GM18861 (cell line): ENCODE measurements around the gene SLC2A14.
A peak's percentile ranks its signal among the peaks of the same experiment; 100 is the strongest.
"Not testable (repeated sequence)": the region's sequence is repeated elsewhere in the genome, so short reads cannot be mapped to it uniquely, and the experiment has no call there.

Experiments
- ATAC-seq: cut with Tn5 transposase; IDR thresholded peaks from one replicate; pipeline ENCODE4 v1.9.1; 2021; ENCODE audit not compliant: unreplicated experiment

Gene SLC2A14

DNA sequence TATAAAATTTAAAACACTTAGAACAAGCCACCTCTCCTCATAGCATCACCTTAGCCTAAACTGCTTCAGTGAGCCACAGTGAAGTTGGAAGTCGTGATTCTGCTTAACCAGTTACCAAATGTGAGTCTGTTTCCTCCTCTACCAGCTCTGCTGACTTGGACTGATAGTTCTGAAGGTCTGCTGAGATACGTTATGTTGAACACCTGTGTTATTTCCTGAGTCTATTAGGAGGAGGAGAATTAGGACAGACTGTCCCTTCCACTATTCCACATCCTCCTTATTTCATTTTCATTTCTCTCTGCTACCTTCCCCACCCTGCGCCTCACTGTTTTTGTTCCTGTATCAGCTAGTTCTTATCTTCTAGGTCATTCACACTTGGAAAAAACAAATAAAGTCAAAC lies 2.4 kb downstream of the SLC2A14 start:
- ATAC-seq, result no peak

DNA sequence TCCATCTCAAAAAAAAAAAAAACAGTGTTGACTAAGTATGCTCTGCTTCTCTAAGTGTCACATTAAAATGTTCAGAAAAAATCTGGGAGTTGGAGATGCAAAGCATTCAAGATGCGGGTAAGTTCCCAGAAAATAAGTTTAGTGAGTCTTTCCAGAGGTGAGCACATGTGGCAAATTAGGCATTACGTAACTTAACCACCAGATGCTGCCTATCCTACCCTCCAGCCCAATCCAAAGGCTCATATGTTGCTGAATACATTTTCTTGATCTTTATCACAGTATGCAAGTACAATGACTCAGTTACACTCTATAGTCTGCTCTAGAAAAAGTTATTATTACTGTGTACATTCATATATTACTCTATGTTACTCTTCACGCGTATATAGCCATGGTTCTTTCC lies 3.6 kb downstream of the SLC2A14 start:
- ATAC-seq, result no peak

DNA sequence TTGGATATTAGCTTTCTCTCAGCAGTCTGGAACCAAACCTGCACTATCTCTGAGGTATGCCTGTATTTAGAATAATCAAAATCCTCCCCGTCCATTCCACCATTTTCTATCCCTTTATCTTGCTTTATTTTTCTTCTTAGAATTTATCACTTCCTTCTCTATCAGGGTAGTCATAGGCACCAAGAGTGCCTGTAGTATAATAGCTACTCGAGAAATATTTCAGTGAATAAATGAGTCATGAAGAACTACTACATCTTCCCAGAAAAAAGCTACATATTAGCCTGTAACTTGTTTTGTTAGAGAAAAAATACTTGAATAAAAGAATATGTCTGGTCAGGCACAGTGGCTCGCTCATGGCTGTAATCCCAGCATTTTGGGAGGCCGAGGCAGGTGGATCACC lies 4.3 kb downstream of the SLC2A14 start:
- no peak for ATAC-seq

- no peak for ATAC-seq
Observed at GRCh38 chr12:7864601-7865150, 8.0 kb downstream of the SLC2A14 start.

DNA sequence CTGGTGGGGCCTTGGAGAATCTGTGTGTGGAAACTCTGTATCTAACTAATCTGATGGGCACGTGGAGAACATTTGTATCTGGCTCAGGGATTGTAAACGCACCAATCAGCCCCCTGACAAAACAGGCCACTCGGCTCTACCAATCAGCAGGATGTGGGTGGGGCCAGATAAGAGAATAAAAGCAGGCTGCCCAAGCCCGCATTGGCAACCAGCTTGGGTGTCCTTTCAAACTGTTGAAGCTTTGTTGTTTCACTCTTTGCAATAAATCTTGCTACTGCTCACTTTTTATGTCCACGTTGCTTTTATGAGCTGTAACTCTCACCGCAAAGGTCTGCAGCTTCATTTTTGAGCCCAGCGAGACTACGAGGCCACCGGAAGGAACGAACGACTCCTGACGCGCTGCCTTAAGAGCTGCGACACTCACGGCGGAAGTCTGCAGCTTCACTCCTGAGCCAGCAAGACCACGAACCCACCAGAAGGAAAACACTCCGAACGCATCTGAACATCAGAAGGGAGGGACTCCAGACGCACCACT lies 9.8 kb downstream of the SLC2A14 start:
- not testable (repeated sequence) for ATAC-seq

DNA sequence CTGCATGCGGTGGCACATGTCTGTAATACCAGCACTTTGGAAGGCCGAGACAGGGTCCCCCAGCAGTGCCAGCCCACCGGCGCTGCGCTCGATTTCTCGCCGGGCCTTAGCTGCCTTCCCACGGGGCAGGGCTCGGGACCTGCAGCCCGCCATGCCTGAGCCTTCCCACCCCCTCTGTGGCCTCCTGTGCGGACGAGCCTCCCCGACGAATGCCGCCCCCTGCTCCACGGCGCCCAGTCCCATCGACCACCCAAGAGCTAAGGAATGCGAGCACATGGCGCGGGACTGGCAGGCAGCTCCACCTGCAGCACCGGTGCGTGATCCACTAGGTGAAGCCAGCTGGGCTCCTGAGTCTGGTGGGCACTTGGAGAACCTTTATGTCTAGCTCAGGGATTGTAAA lies 10.4 kb downstream of the SLC2A14 start:
- not testable (repeated sequence) for ATAC-seq

- ATAC-seq, result no peak
Observed at GRCh38 chr12:7859552-7859951, 13.2 kb downstream of the SLC2A14 start.

GRCh38 chr12:7857971-7858370 lies 14.7 kb downstream of the SLC2A14 start:
- ATAC-seq, result no peak

- ATAC-seq, result no peak
Observed at GRCh38 chr12:7856516-7856915, 16.2 kb downstream of the SLC2A14 start.

DNA sequence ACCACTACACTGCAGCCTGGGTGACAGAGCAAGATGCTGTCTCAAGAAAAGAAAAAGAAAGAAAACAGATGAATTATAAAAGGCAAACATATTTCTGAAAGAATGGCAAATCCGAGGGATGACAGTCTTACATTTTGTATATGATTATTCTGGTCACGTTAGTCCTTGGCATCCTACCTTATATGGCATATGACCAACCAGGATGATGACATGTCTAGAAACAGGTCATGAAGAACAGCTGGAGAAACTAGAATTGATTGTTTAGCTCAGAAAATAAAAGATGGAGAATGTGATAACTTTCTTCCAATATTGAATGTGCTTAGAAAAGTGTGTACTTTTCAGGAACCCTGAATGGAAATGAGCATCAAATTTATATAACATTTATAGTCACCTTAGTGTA lies 19.2 kb downstream of the SLC2A14 start:
- no peak for ATAC-seq

DNA sequence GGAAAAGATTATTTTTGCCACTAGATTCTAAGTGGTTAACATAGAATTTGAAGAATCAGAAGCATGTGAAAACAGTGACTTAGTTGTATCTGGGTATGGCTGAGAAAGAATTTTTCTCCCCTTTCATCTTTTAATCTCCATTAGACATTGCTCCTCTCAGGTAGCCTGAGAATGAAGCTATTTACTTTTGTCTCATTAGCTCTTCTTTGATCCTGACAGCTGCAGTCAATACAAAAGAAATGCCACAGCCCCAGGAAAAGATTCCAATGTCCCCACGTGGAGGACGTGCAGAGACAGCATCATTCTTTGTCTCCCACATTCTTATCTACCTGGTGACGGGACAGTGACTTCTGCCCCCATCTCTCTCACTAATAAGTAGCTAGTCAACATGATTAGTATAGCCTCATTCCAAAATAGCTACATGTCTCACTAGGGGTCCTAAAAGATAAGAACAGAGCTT lies 21.1 kb downstream of the SLC2A14 start:
- ATAC-seq, result not testable (repeated sequence)

- ATAC-seq, result not testable (repeated sequence)
Observed at GRCh38 chr12:7850099-7850498, 22.6 kb downstream of the SLC2A14 start.

DNA sequence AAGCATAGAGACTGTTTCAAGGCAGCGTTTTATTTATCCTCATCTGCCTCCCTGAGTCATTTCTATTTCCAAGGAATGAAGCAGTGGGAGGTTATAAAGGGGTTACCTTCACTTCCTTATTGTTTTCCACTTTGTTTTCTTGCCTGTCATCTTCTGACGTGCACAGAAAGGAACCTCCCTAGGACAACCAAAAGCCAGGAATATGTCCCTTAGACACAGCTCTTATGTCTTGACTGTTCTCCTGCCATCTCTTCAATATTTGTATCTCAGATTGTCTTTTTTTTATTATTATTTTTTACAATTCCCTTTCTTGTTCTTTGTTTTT lies 24.7 kb downstream of the SLC2A14 start:
- not testable (repeated sequence) for ATAC-seq

DNA sequence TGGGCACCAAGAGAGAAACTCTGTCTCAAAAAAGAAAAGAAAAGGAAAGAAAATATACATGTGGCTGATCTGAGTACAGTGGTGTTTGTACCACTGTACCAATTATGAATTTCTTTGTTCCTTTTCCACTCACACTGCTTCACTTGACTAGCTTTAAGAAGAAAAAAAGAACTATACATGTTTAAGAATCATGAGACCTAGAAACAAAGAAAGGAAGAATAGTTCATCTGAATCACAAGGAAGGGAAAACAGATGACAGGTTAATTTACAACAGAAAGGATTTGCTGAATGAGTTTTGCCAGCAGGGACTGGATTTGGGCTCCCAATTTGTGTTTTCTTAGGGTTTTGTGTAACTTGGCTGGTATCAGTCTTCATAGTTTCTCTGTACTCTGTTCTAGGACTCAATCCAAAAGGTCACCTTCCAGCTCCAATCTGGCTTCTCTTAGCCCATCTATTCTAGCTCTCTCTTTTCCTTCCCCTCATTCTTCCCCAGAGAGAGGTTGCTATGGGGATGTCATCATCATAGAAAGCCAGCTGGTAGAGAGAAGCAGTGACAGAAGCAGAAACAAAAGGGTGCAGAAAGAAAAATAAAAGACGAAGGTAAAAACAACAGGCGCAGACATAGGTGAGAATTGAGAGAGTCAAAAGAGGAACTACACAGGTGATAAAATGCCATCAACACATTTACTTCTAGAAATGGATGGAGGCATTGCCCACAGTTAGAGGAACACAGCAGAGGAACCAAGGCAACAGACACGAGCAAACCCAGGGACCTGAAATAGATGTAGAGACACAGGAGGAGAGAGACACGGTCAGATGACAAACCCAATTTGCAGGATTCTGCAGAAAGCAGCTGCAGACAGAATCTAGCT lies 25.3 kb downstream of the SLC2A14 start:
- peak; percentile 72 for ATAC-seq

DNA sequence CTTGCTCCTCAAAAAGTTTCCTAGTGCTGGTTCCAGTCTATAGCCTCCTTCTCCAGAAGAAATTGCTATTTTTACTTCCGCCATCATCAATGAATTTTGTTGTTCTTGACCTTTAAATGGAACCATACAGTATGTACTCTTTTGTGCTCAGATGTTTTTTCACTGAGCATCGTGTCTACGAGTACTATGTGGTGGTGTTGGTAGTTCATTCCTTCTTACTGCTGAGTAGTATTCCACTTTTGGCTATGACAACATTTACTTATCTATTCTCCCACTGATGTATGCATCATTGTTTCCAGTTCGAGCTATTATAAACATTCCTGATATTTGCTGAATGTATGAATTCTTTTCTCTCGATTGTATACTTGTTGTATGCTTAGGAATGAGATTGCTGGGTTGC lies 28.6 kb downstream of the SLC2A14 start:
- no peak for ATAC-seq

GRCh38 chr12:7843583-7843982 lies 29.1 kb downstream of the SLC2A14 start:
- ATAC-seq, result not testable (repeated sequence)

GRCh38 chr12:7843149-7843548 lies 29.6 kb downstream of the SLC2A14 start:
- not testable (repeated sequence) for ATAC-seq

- ATAC-seq, result not testable (repeated sequence)
Observed at GRCh38 chr12:7842444-7842843, 30.3 kb downstream of the SLC2A14 start.

GRCh38 chr12:7839848-7840247 lies 32.9 kb downstream of the SLC2A14 start:
- ATAC-seq, result not testable (repeated sequence)

GRCh38 chr12:7839226-7839625 lies 33.5 kb downstream of the SLC2A14 start:
- ATAC-seq, result not testable (repeated sequence)

GRCh38 chr12:7837366-7837765 lies 35.3 kb downstream of the SLC2A14 start:
- ATAC-seq, result no peak

- no peak for ATAC-seq
Observed at GRCh38 chr12:7835766-7836165, 36.9 kb downstream of the SLC2A14 start.
